ENCODE results near the gene HEXB.
"Not testable (repeated sequence)": the region's sequence is repeated elsewhere in the genome, so short reads cannot be mapped to it uniquely, and the experiment has no call there.

The HEXB gene

DNA sequence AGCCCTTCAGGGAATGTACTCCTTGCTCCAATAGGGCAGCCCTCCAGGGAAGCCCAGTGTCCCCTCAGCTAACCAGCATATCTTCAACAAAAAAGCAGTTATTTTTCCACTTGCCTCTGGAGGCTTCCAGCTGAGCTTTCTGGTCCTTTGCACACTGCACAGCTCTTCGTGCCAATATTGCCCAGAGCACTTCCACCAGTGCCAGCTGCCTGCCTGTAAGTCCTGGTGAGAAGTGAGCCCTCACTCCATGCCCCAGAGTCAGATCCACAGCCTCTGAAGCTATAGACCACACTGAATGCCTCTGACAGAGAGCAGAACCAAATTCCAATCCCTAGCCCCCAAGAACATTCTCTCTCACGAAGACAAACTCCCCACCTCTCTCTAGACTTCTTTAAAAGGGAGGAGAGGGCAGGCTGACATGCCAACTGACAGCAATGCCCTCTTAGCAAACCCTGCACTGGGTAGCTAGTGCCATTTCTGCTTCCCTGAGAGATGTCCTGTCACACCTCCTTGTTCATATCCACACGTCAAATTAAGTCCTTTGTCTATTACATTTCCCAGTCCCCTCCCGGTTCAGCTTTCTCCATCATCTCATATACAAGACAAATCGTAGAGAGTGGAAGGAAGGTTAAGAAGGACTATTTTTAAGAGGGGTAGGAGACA is 12.7 kb upstream of the HEXB start:
- Histone ChIP-seq H3K27me3 (ENCODE audit: control insufficient read depth in 1 of 2, insufficient read depth in 2 of 2, low read length in 2 of 2) (no peaks in the 10 kb centered on the region), H3K9ac (ENCODE audit: low read depth in 1 of 2, low read length in 2 of 2) (no peak overlapping the region), H3K27ac (ENCODE audit: low read depth, low read length) (no peak overlapping the region), H3K4me1 (ENCODE audit: control insufficient read depth in 1 of 2, insufficient read depth in 2 of 2, low read length in 2 of 2) (no peaks in the 10 kb centered on the region), H3K36me3 (ENCODE audit: control insufficient read depth in 1 of 2, insufficient read depth in 2 of 2, low read length in 2 of 2) (no peaks in the 10 kb centered on the region), H3K4me3 (ENCODE audit: low read depth in 1 of 2, low read length in 2 of 2) (no peak overlapping the region), H3K9me3 (ENCODE audit: control insufficient read depth in 1 of 2, low read length in 2 of 2) (no peaks in the 10 kb centered on the region)

- Histone ChIP-seq H3K27ac (ENCODE audit: low read depth, low read length) (no peak overlapping the region), H3K27me3 (ENCODE audit: control insufficient read depth in 1 of 2, insufficient read depth in 2 of 2, low read length in 2 of 2) (no peaks in the 10 kb centered on the region), H3K4me1 (ENCODE audit: control insufficient read depth in 1 of 2, insufficient read depth in 2 of 2, low read length in 2 of 2) (no peaks in the 10 kb centered on the region), H3K4me3 (ENCODE audit: low read depth in 1 of 2, low read length in 2 of 2) (no peak overlapping the region), H3K9me3 (ENCODE audit: control insufficient read depth in 1 of 2, low read length in 2 of 2) (no peaks in the 10 kb centered on the region), H3K9ac (ENCODE audit: low read depth in 1 of 2, low read length in 2 of 2) (no peak overlapping the region), H3K36me3 (ENCODE audit: control insufficient read depth in 1 of 2, insufficient read depth in 2 of 2, low read length in 2 of 2) (no peaks in the 10 kb centered on the region)
Observed at GRCh38 chr5:74673011-74673790, 11.8 kb upstream of the HEXB start.

DNA sequence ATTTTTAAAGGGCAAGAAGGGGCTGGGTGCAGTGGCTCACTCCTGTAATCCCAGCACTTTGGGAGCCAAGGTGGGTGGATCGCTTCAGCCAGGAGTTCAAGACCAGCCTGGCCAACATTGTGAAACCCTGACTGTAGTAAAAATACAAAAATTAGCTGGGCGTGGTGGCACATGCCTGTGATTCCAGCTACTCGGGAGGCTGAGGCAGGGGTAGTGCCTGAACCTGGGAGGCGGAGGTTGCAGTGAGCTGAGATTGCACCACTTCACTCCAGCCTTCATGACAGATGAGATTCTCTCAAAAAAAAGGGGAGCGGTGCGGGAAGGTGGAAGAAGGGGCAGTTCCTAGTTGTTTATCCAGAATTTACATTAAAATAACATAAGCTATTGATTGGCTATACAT is 8.6 kb upstream of the HEXB start:
- H3K36me3 ChIP-seq (ENCODE audit: control insufficient read depth in 1 of 2, insufficient read depth in 2 of 2, low read length in 2 of 2); H3K4me1 ChIP-seq (ENCODE audit: control insufficient read depth in 1 of 2, insufficient read depth in 2 of 2, low read length in 2 of 2); H3K27ac ChIP-seq (ENCODE audit: low read depth, low read length); H3K27me3 ChIP-seq (ENCODE audit: control insufficient read depth in 1 of 2, insufficient read depth in 2 of 2, low read length in 2 of 2); H3K9ac ChIP-seq (ENCODE audit: low read depth in 1 of 2, low read length in 2 of 2); H3K9me3 ChIP-seq (ENCODE audit: control insufficient read depth in 1 of 2, low read length in 2 of 2); H3K4me3 ChIP-seq (ENCODE audit: low read depth in 1 of 2, low read length in 2 of 2): not testable (repeated sequence)

DNA sequence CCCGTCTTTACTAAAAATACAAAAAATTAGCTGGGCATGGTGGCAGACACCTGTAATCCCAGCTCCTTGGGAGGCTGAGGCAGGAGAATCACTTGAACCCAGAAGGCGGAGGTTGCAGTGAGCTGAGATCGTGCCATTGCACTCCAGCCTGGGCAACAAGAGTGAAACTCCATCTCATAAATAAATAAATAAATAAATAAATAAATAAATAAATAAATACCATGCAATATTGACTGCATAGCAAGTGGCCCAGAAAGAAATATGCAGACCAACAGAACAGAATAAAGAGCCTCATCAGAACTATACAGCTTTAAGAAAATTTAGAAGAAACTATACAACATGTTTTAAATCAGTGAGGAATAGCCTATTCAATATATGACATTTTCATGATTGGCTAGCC is 6.9 kb upstream of the HEXB start:
- H3K36me3 ChIP-seq (ENCODE audit: control insufficient read depth in 1 of 2, insufficient read depth in 2 of 2, low read length in 2 of 2); H3K9ac ChIP-seq (ENCODE audit: low read depth in 1 of 2, low read length in 2 of 2); H3K4me3 ChIP-seq (ENCODE audit: low read depth in 1 of 2, low read length in 2 of 2); H3K27me3 ChIP-seq (ENCODE audit: control insufficient read depth in 1 of 2, insufficient read depth in 2 of 2, low read length in 2 of 2); H3K4me1 ChIP-seq (ENCODE audit: control insufficient read depth in 1 of 2, insufficient read depth in 2 of 2, low read length in 2 of 2); H3K27ac ChIP-seq (ENCODE audit: low read depth, low read length); H3K9me3 ChIP-seq (ENCODE audit: control insufficient read depth in 1 of 2, low read length in 2 of 2): not testable (repeated sequence)

GRCh38 chr5:74679300-74679699 is 5.7 kb upstream of the HEXB start:
- not testable (repeated sequence) for H3K4me3 ChIP-seq (ENCODE audit: low read depth in 1 of 2, low read length in 2 of 2); H3K9me3 ChIP-seq (ENCODE audit: control insufficient read depth in 1 of 2, low read length in 2 of 2); H3K9ac ChIP-seq (ENCODE audit: low read depth in 1 of 2, low read length in 2 of 2); H3K36me3 ChIP-seq (ENCODE audit: control insufficient read depth in 1 of 2, insufficient read depth in 2 of 2, low read length in 2 of 2); H3K4me1 ChIP-seq (ENCODE audit: control insufficient read depth in 1 of 2, insufficient read depth in 2 of 2, low read length in 2 of 2); H3K27ac ChIP-seq (ENCODE audit: low read depth, low read length); H3K27me3 ChIP-seq (ENCODE audit: control insufficient read depth in 1 of 2, insufficient read depth in 2 of 2, low read length in 2 of 2)

GRCh38 chr5:74679966-74680365 is 5.1 kb upstream of the HEXB start:
- Histone ChIP-seq H3K27me3 (ENCODE audit: control insufficient read depth in 1 of 2, insufficient read depth in 2 of 2, low read length in 2 of 2) (no peaks in the 10 kb centered on the region), H3K9me3 (ENCODE audit: control insufficient read depth in 1 of 2, low read length in 2 of 2) (no peaks in the 10 kb centered on the region), H3K4me3 (ENCODE audit: low read depth in 1 of 2, low read length in 2 of 2) (no peak overlapping the region), H3K4me1 (ENCODE audit: control insufficient read depth in 1 of 2, insufficient read depth in 2 of 2, low read length in 2 of 2) (no peaks in the 10 kb centered on the region), H3K9ac (ENCODE audit: low read depth in 1 of 2, low read length in 2 of 2) (no peak overlapping the region), H3K36me3 (ENCODE audit: control insufficient read depth in 1 of 2, insufficient read depth in 2 of 2, low read length in 2 of 2) (no peaks in the 10 kb centered on the region), H3K27ac (ENCODE audit: low read depth, low read length) (no peak overlapping the region)

DNA sequence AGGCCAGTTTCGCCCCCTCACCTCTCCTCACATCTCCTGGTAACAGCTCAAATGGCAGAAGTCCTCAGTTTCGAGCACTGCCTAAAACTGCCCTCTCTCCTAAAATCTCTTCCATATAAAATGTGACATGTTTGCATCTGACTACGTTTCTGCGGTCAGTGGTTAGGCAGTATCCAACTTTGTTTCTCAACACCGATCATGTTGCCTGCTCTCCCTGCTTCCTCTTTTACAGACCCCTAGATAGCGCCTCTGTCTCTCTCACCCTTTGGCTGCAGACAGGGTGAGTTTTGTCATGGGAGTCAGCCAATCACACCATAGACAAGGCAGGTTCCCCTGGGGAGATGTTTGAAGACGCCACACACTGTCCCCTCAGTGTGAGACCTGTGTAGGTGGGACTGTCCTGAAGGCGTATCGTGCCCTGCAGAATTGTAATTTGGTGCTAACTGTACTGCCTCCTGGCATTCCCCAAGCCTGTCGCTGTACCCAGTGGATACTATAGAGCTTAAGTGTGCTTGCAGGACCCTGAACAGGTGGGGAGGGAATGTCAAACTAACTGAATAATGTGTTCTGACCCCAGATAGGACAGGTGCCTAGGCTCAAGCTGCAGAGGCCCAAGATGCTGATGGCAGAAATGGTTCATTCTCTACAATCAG is 1.1 kb downstream of the HEXB start:
- H3K9me3 ChIP-seq (ENCODE audit: control insufficient read depth in 1 of 2, low read length in 2 of 2) = no peaks in the 10 kb centered on the region
- H3K27ac ChIP-seq (ENCODE audit: low read depth, low read length) = no peak overlapping the region
- peak overlapping the region; percentile 74 to 91 for H3K4me3 ChIP-seq (ENCODE audit: low read depth in 1 of 2, low read length in 2 of 2)
- H3K9ac ChIP-seq (ENCODE audit: low read depth in 1 of 2, low read length in 2 of 2) = peak overlapping the region; percentile 85 to 86
- H3K36me3 ChIP-seq (ENCODE audit: control insufficient read depth in 1 of 2, insufficient read depth in 2 of 2, low read length in 2 of 2) = peaks cover 6 to 13% of the 10 kb centered on the region in 2 donors
- H3K27me3 ChIP-seq (ENCODE audit: control insufficient read depth in 1 of 2, insufficient read depth in 2 of 2, low read length in 2 of 2) = no peaks in the 10 kb centered on the region
- H3K4me1 ChIP-seq (ENCODE audit: control insufficient read depth in 1 of 2, insufficient read depth in 2 of 2, low read length in 2 of 2) = peaks cover 17 to 18% of the 10 kb centered on the region in 2 donors

DNA sequence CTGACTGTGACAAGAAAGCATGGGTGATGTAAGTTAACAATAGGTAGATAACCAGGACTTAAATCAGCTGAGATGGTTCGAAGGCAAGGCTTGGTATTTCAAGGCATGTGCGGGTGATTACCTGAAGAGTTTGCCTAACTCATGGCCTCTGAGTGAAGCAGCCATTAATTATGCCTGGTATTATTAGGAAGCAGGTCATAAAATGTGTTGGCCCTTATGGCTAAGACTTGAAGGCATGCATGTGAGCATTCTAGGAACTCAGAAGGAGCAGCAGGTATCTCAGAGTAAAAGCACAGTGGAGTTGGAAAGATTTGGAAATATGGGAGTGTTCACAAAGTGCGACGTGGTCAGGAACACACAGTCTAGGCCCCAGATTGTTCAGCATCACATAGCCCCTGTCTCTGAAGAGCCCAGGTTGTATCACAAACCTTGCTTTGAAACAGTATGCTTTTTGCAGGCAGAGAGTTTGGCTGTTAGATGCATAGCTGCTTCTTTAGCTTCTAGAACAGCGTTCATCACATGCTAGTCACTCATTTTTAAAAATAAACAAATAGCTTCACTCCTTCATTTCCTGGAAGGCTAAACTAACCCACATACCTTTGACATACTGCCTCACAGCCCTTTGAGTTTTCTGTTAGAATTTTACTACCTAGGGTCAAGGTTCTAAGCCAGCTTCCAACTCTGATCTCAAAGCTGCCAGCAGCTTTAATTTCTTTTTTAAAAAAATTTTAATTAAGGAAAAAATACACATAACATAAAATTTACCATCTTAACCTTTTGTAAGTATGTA is 2.1 kb downstream of the HEXB start:
- H3K27ac ChIP-seq (ENCODE audit: low read depth, low read length) = no peak overlapping the region

GRCh38 chr5:74693191-74693590 is 8.2 kb downstream of the HEXB start:
- no peak overlapping the region for H3K27ac ChIP-seq (ENCODE audit: low read depth, low read length)
- peaks cover 20 to 53% of the 10 kb centered on the region in 2 donors for H3K36me3 ChIP-seq (ENCODE audit: control insufficient read depth in 1 of 2, insufficient read depth in 2 of 2, low read length in 2 of 2)

More for the DNA sequence above, 2.1 kb downstream of the HEXB start:
- Histone ChIP-seq H3K36me3 (ENCODE audit: control insufficient read depth in 1 of 2, insufficient read depth in 2 of 2, low read length in 2 of 2) (peaks cover 7 to 17% of the 10 kb centered on the region in 2 donors), H3K4me3 (ENCODE audit: low read depth in 1 of 2, low read length in 2 of 2) (peak overlapping the region; percentile 19 to 74), H3K9me3 (ENCODE audit: control insufficient read depth in 1 of 2, low read length in 2 of 2) (no peaks in the 10 kb centered on the region), H3K4me1 (ENCODE audit: control insufficient read depth in 1 of 2, insufficient read depth in 2 of 2, low read length in 2 of 2) (peaks cover 17 to 18% of the 10 kb centered on the region in 2 donors), H3K27me3 (ENCODE audit: control insufficient read depth in 1 of 2, insufficient read depth in 2 of 2, low read length in 2 of 2) (no peaks in the 10 kb centered on the region), H3K9ac (ENCODE audit: low read depth in 1 of 2, low read length in 2 of 2) (no peak overlapping the region)

DNA sequence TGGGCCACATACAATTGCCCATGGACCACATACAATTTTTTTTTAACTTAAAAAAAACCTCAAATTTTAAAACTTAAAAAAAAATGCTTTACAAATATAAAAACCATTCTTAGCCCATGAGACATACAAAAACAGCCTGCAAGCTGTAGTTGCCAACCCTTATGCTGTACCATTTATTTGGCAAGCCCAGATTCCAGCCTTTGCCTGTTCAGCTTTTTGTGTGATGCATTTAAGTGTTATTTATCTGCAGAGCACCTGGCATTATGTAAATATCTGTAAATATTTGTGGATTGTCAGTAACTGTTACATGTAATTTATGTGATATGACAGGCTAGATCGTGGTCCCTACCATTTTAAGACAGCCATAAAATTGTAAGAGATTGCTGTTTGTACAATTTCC is 32.6 kb downstream of the HEXB start:
- Histone ChIP-seq H3K9ac (ENCODE audit: low read depth in 1 of 2, low read length in 2 of 2) (no peak overlapping the region), H3K4me3 (ENCODE audit: low read depth in 1 of 2, low read length in 2 of 2) (no peak overlapping the region), H3K27ac (ENCODE audit: low read depth, low read length) (no peak overlapping the region), H3K27me3 (ENCODE audit: control insufficient read depth in 1 of 2, insufficient read depth in 2 of 2, low read length in 2 of 2) (no peaks in the 10 kb centered on the region), H3K9me3 (ENCODE audit: control insufficient read depth in 1 of 2, low read length in 2 of 2) (no peaks in the 10 kb centered on the region), H3K4me1 (ENCODE audit: control insufficient read depth in 1 of 2, insufficient read depth in 2 of 2, low read length in 2 of 2) (no peaks in the 10 kb centered on the region), H3K36me3 (ENCODE audit: control insufficient read depth in 1 of 2, insufficient read depth in 2 of 2, low read length in 2 of 2) (peaks cover 21 to 67% of the 10 kb centered on the region in 2 donors)

More at GRCh38 chr5:74693191-74693590, 8.2 kb downstream of the HEXB start:
- no peak overlapping the region for H3K4me3 ChIP-seq (ENCODE audit: low read depth in 1 of 2, low read length in 2 of 2)
- H3K4me1 ChIP-seq (ENCODE audit: control insufficient read depth in 1 of 2, insufficient read depth in 2 of 2, low read length in 2 of 2) = no peaks in the 10 kb centered on the region
- H3K27me3 ChIP-seq (ENCODE audit: control insufficient read depth in 1 of 2, insufficient read depth in 2 of 2, low read length in 2 of 2) = no peaks in the 10 kb centered on the region
- no peaks in the 10 kb centered on the region for H3K9me3 ChIP-seq (ENCODE audit: control insufficient read depth in 1 of 2, low read length in 2 of 2)
- no peak overlapping the region for H3K9ac ChIP-seq (ENCODE audit: low read depth in 1 of 2, low read length in 2 of 2)
